ENCODE measurements around the gene C14orf119.

- TF ChIP-seq, protein P1, sequence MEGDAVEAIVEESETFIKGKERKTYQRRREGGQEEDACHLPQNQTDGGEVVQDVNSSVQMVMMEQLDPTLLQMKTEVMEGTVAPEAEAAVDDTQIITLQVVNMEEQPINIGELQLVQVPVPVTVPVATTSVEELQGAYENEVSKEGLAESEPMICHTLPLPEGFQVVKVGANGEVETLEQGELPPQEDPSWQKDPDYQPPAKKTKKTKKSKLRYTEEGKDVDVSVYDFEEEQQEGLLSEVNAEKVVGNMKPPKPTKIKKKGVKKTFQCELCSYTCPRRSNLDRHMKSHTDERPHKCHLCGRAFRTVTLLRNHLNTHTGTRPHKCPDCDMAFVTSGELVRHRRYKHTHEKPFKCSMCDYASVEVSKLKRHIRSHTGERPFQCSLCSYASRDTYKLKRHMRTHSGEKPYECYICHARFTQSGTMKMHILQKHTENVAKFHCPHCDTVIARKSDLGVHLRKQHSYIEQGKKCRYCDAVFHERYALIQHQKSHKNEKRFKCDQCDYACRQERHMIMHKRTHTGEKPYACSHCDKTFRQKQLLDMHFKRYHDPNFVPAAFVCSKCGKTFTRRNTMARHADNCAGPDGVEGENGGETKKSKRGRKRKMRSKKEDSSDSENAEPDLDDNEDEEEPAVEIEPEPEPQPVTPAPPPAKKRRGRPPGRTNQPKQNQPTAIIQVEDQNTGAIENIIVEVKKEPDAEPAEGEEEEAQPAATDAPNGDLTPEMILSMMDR (IDR thresholded peaks at IDR 0.05): peak in 5 of 7 experiments; percentile 94 to 98 (median 97)
- TF ChIP-seq POLR2AphosphoS5 (IDR thresholded peaks at IDR 0.05): peak in 2 of 3 donors; percentile 59 to 76
Measured at GRCh38 chr14:23068789-23069412, 26.4 kb upstream of the C14orf119 start.

All from stomach (tissue), 4 donors.